HUES48 (cell line): ENCODE results near the gene CYP8B1.

Experiments used
- H3K27ac ChIP-seq: one replicate; pipeline ENCODE4 v1.7.0; 2013; ENCODE audit warnings: low read depth, low read length, inconsistent platforms
- H3K27me3 ChIP-seq: 2 replicates; pipeline ENCODE4 v1.6.1; 2013; ENCODE audit warnings: mild to moderate bottlenecking, low read length; ENCODE audit not compliant: control insufficient read depth, insufficient read depth
- H3K36me3 ChIP-seq: 2 replicates; pipeline ENCODE4 v1.6.1; 2013; ENCODE audit warnings: low read length; ENCODE audit not compliant: control insufficient read depth, insufficient read depth
- H3K4me1 ChIP-seq: 2 replicates; pipeline ENCODE4 v1.6.1; 2013; ENCODE audit warnings: mild to moderate bottlenecking, low read length; ENCODE audit not compliant: control insufficient read depth, insufficient read depth
- H3K4me3 ChIP-seq: 2 replicates; pipeline ENCODE4 v1.5.1; 2013; ENCODE audit warnings: mild to moderate bottlenecking, low read depth, low read length
- H3K9ac ChIP-seq: 2 replicates; pipeline ENCODE4 v1.6.1; 2013; ENCODE audit warnings: mild to moderate bottlenecking, low read depth, low read length, moderate library complexity
- H3K9me3 ChIP-seq: 2 replicates; pipeline ENCODE4 v1.6.1; 2013; ENCODE audit warnings: low read length; ENCODE audit not compliant: control insufficient read depth, insufficient read depth

CYP8B1 gene

GRCh38 chr3:42836150-42837123, 39.2 kb downstream of the CYP8B1 start:
- H3K9ac ChIP-seq, result no peak overlapping the region
- H3K9me3 ChIP-seq, result no peaks in the 10 kb centered on the region
- H3K4me1 ChIP-seq, result 0 out of 2 replicates have a peak, but pooled peaks cover 3% of the 10 kb centered on the region
- no peak overlapping the region for H3K27ac ChIP-seq
- no peaks in the 10 kb centered on the region for H3K36me3 ChIP-seq
- no peak overlapping the region for H3K4me3 ChIP-seq
- no peaks in the 10 kb centered on the region for H3K27me3 ChIP-seq

- H3K4me1 ChIP-seq, result peaks cover 12% of the 10 kb centered on the region
- no peaks in the 10 kb centered on the region for H3K9me3 ChIP-seq
- no peaks in the 10 kb centered on the region for H3K36me3 ChIP-seq
- peak overlapping the region; percentile 41; the same call in 1 of the 2 replicates for H3K9ac ChIP-seq
- H3K27me3 ChIP-seq, result no peaks in the 10 kb centered on the region
- H3K27ac ChIP-seq, result no peak overlapping the region
- H3K4me3 ChIP-seq, result peak overlapping the region; percentile 32
These were observed 44.4 kb downstream of the CYP8B1 start for GRCh38 chr3:42831321-42831713.

- Histone ChIP-seq H3K27me3 (no peaks in the 10 kb centered on the region), H3K4me1 (peaks cover 12% of the 10 kb centered on the region), H3K27ac (no peak overlapping the region), H3K9ac (peak overlapping the region; percentile 41; the same call in 1 of the 2 replicates), H3K4me3 (peak overlapping the region; percentile 32), H3K36me3 (no peaks in the 10 kb centered on the region), H3K9me3 (no peaks in the 10 kb centered on the region)
These were observed 45.0 kb downstream of the CYP8B1 start for GRCh38 chr3:42830437-42831320.

- Histone ChIP-seq H3K4me3 (no peak overlapping the region), H3K36me3 (no peaks in the 10 kb centered on the region), H3K27ac (no peak overlapping the region), H3K9ac (no peak overlapping the region), H3K9me3 (no peaks in the 10 kb centered on the region), H3K27me3 (no peaks in the 10 kb centered on the region), H3K4me1 (peaks cover 12% of the 10 kb centered on the region)
These were observed 45.8 kb downstream of the CYP8B1 start for GRCh38 chr3:42829628-42830436.

GRCh38 chr3:42829083-42829627, 46.5 kb downstream of the CYP8B1 start:
- Histone ChIP-seq H3K36me3 (no peaks in the 10 kb centered on the region), H3K27me3 (no peaks in the 10 kb centered on the region), H3K9me3 (no peaks in the 10 kb centered on the region), H3K9ac (no peak overlapping the region), H3K4me1 (peaks cover 12% of the 10 kb centered on the region), H3K27ac (no peak overlapping the region), H3K4me3 (no peak overlapping the region)

GRCh38 chr3:42827654-42828053, 48.0 kb downstream of the CYP8B1 start:
- Histone ChIP-seq H3K4me3 (no peak overlapping the region), H3K27ac (no peak overlapping the region), H3K9ac (no peak overlapping the region)

GRCh38 chr3:42827023-42827422, 48.7 kb downstream of the CYP8B1 start:
- H3K27ac ChIP-seq, result no peak overlapping the region
- H3K4me1 ChIP-seq, result peaks cover 12% of the 10 kb centered on the region
- H3K9ac ChIP-seq, result no peak overlapping the region
- no peaks in the 10 kb centered on the region for H3K36me3 ChIP-seq
- no peaks in the 10 kb centered on the region for H3K9me3 ChIP-seq
- no peak overlapping the region for H3K4me3 ChIP-seq
- no peaks in the 10 kb centered on the region for H3K27me3 ChIP-seq

More at GRCh38 chr3:42827654-42828053, 48.0 kb downstream of the CYP8B1 start:
- H3K9me3 ChIP-seq, result no peaks in the 10 kb centered on the region
- no peaks in the 10 kb centered on the region for H3K27me3 ChIP-seq
- peaks cover 12% of the 10 kb centered on the region for H3K4me1 ChIP-seq
- no peaks in the 10 kb centered on the region for H3K36me3 ChIP-seq

- Histone ChIP-seq H3K9ac (no peak overlapping the region), H3K4me1 (peaks cover 7% of the 10 kb centered on the region), H3K9me3 (no peaks in the 10 kb centered on the region), H3K4me3 (no peak overlapping the region), H3K27ac (no peak overlapping the region), H3K27me3 (no peaks in the 10 kb centered on the region), H3K36me3 (no peaks in the 10 kb centered on the region)
These were observed 49.5 kb downstream of the CYP8B1 start for GRCh38 chr3:42826141-42826540.

- H3K9ac ChIP-seq, result no peak overlapping the region
- H3K27ac ChIP-seq, result no peak overlapping the region
- no peaks in the 10 kb centered on the region for H3K36me3 ChIP-seq
- no peaks in the 10 kb centered on the region for H3K9me3 ChIP-seq
- H3K4me1 ChIP-seq, result no peaks in the 10 kb centered on the region
- H3K4me3 ChIP-seq, result no peak overlapping the region
- no peaks in the 10 kb centered on the region for H3K27me3 ChIP-seq
These were observed 52.3 kb downstream of the CYP8B1 start for GRCh38 chr3:42823351-42823750.

GRCh38 chr3:42822828-42823227, 52.9 kb downstream of the CYP8B1 start:
- Histone ChIP-seq H3K27me3 (no peaks in the 10 kb centered on the region), H3K27ac (no peak overlapping the region), H3K9me3 (no peaks in the 10 kb centered on the region), H3K4me3 (no peak overlapping the region), H3K4me1 (no peaks in the 10 kb centered on the region), H3K36me3 (no peaks in the 10 kb centered on the region), H3K9ac (no peak overlapping the region)
